ENCODE measurements around the gene TBC1D32.
"Not testable (repeated sequence)": the region's sequence is repeated elsewhere in the genome, so short reads cannot be mapped to it uniquely, and the experiment has no call there.

The TBC1D32 gene

DNA sequence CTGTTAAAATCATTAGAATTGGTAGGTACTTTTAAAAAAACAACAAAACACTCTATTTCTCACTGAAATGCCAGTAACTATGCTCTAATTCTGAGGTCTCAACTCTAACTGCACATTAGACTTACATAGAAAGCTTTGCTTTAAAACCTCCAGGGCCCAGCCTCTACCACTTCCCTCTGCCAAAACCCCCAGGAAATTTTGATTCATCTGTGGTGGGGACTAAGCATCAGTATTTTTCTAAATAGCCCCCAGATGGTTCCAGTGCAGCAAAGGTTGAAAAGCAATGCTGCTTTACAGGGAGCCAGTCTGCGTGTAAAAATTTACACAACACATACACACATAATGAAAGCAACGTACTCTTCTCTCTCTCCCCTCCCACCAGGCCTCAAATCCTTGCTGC lies 3.8 kb downstream of the TBC1D32 start:
- DNase-seq = no peak

DNA sequence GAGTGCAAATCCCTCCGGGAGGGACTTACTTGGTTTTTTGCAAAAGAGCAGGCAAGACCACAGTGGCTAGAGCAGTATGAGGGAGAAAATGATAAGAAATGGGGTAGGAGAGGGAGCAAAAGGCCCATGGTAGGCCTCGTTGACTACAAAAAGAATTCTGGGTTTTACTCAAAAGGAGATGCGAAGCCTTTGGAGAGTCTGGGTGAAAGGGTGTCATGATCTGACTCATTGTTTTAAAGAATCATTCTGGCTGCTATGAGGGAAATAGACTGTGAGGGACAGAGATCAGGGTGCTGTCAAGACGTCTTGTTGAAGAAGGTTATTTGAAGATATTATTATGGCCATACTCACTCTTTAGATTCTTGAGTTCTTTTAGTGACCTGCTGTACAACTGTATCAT lies 13.0 kb downstream of the TBC1D32 start:
- no peak for DNase-seq

DNA sequence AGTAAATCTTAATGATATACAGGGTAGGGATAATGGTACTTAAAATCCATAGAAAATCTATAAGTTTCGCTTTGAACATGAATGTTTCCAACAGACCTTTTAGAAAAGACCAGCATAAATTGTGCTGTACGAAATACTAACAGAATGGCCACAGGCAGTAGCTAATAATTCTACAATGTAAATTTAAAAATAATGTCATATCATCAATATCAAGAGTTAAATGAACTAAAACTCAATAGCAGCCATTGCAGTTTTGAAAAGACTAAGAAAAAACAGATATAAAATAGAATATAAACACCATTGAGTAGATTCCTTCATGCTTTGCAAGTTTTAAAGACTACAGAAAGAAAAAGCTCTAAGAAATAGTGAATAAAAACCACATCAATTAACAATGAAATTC lies 14.7 kb downstream of the TBC1D32 start:
- DNase-seq = no peak

DNA sequence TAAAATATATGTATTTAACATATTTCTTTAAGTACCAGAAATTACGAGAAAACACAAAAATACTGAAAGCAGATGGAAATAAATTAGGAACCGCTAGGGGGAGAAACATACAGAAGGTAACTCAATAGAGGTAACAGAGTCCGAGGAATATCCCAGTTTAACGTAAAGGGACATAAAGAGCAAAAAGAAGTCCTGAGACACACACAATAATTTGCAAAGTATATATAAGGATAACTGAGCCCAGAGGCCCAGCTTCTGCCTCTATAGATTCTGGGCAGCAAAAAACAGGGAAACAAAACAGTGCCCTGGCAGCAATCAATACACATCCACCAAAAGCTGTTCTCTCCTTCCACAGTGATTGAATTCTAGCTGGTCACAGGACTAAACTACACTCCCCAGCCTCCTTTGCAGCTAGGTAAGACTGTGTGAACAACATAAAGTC lies 15.1 kb downstream of the TBC1D32 start:
- no peak for DNase-seq

DNA sequence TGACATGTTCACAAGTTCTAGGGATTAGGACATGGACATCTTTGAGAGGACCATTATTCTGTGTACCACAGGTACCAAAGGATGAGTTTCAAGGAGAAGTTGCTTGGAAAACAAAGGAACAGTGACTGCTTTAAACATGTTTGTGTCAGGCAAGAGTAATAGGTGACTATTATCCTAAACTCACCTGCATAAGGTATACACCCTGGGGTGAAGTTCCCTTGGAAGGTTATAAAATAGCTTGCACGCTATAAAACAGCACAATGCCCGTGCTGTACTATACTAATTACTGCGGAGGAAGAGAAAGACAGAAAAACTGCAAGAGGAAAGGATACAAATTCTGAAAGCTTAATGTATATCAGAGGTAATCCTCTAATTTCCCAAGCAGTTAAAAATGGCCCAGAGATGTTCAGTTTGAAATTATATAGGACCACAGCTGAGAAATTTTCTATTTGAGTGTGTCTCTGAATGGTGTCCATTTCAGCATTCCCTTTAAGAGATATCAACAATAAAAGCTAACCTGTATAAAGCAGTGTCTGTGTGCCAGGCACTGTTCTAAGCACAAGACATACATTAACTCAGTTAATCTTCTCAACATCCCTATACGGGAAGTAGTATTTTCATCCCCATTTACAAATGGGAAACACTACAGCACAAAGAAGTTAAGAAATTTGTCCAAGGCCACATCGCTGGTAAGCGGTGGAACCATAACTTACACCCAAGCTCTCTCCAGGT lies 19.7 kb downstream of the TBC1D32 start:
- no peak for DNase-seq

DNA sequence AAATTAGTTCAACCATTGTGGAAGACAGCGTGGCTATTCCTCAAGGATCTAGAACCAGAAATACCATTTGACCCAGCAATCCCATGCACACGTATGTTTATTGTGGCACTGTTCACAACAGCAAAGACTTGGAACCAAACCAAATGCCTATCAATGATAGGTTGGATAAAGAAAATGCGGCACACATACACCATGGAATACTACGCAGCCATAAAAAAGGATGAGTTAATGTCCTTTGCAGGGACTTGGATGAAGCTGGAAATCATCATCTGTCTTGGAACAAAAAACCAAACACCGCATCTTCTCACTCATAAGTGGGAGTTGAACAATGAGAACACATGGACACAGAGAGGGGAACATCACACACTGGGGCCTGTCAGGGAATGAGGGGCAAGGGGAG lies 22.5 kb downstream of the TBC1D32 start:
- DNase-seq = not testable (repeated sequence)

DNA sequence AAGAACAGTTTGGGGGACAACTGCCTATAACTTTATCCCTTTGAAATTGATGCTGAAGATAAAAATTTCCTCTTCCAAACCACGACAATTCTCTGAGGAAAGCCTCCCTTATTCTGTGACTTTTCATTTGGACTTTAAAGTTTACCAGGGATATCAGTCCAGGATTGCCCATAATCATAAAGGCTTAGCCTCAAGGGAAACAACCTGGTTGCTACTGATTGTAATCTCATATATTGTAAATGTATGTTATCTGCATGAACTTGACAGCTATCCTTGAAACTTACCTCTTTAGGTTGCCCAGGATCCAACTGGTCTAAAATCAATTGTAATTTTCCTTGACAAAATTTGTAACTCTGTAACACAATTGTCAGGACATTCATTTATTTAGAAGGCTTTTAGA lies 23.8 kb downstream of the TBC1D32 start:
- no peak for DNase-seq

DNA sequence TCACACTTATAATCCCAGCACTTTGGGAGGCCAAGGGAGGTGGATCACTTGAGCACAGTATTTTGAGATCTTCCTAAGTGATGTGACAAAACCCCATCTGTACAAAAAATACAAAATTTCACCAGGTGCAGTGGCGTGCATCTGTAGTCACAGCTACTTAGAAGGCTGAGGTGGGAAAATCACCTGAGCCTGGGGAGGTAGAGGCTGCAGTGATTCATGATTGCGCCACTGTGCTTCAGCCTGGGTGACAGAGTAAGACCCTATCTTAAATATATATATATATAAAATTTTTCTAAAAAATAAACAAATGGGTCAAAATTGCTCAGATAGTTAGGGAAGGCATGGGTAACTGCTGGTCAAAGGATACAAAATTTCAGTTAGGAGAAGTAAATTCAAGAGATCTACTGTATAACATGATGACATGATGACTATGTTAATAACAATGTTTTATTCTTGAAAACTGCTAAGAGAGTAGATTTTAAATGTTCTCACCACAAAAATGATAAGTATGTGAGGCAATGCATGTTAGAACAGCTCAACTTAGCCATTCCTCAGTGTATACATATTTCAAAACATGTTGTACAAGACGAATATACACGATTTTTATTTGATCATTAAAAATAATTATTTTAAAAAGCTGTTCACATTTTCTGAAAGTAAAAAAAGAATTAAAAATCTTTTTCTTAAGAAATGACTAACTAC lies 24.4 kb downstream of the TBC1D32 start:
- no peak for DNase-seq

DNA sequence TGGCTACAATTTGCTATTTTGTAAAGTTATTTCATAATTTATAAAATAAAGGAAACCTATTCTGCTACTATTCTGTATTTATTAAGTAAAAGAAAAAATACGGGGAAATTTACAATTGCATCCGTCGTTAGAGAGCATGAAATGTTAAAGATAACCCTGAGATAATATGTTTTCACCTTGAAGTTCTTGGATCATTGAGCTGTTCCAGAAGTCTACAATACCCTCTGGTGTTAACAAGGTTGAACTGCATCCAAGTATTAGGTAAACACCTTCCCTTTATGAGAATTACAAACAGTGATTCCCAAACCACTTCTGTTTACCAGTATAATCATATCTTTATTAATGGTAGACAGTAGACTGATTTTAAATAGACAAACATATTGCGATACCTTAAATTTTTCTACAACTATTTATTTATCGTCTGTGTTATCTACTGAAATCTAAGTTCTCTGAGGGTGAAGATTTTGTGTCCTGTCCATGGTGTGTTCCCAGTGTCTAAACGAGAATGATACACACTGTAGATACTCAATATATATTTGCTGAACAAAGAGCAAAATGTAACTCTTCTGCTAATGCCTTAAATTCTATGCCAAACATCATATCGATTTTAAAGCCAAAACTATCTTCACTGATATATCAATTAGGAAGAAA lies 28.2 kb downstream of the TBC1D32 start:
- DNase-seq = peak; percentile 8

DNA sequence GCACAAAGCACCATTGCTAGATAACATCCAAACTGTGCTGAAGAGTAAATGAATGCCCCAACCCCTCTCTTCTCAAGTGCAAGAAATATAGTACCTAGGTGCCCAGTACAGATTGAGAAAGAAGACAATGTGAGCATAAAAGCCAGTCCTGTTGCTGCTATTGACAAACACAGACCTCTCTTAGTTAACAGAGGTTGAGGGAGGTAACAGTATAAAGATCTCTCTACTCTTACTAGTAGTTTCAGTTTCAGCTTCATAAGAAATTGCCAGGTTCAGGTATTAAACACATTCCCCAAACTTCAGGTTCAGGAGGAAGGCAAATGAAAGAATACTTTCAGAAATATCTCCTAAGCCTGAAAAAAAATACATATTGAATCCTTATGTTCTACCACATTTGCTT lies 31.4 kb downstream of the TBC1D32 start:
- no peak for DNase-seq

DNA sequence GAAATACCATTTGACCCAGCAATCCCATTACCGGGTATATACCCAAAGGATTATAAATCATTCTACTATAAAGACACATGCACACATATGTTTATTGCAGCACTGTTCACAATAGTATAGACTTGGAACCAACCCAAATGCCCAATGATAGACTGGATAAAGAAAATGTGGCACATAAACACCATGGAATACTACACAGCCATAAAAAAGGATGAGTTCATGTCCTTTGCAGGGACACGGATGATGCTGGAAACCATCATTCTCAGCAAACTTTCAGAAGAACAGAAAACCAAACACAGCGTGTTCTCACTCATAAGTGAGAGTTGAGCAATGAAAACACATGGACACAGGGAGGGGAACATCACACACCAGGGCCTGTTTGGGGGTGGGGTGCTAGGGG lies 33.1 kb downstream of the TBC1D32 start:
- not testable (repeated sequence) for DNase-seq

DNA sequence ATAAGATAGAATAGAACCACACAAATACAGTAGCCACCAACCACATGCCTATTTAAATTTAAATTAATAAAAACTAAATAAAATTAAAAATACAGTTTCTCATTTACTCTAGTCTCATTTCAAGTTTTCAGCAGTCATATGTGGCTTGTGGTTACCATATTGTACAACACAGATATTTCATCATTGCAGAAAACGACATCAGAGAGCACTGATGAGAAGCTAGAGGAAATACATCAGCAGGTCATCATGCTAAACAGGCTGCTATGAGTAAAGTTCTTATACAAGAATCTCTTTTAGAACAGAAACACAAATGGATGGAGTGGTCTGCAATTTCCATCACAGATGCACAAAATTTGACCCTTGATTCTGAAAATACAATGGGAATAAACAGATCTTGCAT lies 36.6 kb downstream of the TBC1D32 start:
- DNase-seq = no peak

DNA sequence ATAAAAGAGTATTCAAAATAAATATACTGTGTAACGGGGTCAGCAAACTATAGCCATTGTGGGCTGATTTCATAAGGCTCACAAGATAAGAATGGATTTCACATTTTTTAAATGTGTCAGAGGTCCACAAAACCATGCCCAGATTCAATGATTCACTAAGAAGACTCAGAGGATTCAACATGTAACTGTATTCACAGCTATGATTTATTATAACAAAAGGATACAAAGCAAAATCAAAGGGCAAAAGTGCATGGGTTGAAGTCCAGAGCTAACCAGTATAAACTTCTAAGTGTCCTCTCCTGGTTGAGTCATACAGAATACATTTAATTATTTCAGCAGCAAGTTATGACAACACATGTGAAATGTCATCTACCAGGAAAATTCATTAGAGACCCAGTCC lies 49.2 kb downstream of the TBC1D32 start:
- DNase-seq = no peak

DNA sequence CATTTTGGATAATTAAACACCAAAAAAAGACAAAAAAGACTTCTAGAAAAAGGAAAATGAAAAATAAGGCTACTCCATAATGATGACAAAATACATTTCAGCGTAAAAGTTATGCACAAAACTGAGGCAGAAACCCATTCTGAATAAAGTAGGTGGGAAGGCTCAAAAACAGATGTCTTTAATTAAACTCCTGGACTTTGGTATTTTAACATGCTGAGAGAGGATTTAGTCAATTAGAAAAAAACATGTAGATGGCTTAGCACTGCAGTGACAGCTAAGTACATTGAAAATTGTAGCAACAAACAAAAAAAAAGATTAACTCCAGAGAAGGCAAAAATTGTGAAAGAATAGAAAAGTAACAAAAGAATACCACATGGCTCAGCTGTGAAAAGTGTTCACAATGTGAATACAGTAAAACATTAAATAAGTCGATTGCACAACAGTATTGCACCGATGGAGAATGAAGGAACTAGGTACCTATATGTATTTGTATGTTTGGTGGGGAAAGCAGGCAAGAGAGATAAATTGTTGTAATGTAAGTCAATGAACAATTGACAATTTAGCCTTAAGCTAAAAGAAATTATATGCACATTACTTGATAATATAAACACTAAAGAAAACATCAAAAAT lies 59.5 kb downstream of the TBC1D32 start:
- DNase-seq = no peak

DNA sequence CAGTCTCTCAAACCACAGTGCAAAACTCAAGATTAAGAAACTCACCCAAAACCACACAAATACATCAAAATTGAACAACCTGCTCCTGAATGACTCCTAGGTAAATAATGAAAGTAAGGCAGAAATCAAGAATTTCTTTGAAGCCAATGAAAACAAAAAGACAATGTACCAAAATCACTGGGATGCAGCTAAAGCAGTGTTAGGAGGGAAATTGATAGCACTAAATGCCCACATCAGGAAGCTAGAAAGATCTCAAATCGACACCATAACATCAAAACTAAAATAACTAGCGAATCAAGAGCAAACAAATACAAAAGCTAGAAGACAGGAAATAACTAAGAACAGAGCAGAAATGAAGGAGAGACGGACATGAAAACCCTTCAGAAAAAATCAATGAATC lies 70.5 kb downstream of the TBC1D32 start:
- no peak for DNase-seq

DNA sequence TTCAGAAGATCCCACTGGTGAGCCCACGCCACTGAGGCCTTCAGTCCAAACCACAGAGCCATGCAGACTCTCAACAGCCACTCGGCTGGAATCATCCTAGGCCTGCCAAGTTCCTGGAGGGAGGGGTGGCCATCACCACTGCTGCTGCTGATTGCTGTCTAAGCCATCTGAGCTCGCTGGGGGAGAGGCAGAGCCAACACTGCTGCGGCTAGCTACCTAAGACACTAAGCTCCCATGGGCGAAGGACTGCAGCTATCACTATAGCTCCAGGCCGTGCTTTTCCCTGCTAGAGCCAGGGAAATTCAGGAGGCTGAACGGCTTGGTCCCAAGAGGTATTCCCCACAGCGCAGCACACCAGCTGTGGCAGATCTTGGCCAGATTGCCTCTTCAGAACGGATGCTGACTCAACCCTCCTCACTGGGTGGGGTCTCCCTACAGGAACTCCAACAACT lies 73.6 kb downstream of the TBC1D32 start:
- no peak for DNase-seq

DNA sequence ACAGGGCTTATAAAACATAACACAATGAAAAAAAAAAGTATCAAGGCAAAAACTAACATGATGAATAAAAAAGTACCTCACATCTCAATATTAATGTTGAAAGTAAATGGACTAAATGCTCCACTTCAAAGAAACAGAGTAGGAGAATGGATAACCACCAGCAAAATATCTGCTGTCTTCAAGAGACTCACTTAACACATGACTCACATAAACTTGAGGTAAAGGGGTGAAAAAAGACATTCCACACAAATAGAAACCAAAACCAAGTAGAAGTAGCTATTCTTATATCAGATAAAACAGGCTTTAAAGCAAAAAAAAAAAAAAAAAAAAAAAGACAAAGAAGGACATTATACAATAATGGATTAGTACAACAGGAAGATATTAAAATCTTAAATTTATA lies 86.9 kb downstream of the TBC1D32 start:
- DNase-seq = no peak

DNA sequence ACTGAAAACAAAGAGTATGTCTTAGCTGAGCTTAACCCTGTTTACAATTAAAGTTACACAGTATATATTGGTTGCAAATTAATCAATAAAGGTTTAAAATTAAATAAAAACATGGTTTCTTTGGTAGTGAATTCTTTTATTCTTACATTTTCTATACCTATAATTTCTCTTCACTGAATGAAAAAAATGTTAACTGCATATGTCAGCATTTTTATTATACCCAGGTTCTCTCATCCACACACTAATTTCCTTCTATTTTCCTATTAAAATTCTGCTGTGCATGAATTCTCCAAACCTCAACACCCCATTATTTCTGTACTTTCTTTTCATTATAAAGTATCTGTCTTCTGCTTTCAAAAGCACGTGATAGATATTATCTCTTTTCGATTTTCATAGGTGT lies 91.9 kb downstream of the TBC1D32 start:
- no peak for DNase-seq

DNA sequence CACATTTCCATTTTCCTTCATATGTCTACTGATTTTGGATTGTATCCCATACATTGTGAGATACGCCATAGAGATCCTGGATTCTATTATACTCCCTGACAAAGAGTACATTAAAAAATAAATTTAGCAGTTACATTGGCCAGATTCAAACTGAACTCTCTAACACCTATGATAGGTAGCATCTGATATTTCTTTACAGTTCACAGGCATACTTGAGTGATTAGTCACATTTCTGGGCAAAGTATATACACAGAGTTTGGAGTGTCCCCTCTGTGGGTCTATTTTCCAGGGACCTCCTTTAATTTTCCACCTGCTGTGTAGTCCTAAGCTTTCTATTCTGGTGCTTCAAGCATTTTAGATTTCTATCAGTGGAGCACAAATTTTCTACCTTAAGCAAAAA lies 96.4 kb downstream of the TBC1D32 start:
- no peak for DNase-seq

DNA sequence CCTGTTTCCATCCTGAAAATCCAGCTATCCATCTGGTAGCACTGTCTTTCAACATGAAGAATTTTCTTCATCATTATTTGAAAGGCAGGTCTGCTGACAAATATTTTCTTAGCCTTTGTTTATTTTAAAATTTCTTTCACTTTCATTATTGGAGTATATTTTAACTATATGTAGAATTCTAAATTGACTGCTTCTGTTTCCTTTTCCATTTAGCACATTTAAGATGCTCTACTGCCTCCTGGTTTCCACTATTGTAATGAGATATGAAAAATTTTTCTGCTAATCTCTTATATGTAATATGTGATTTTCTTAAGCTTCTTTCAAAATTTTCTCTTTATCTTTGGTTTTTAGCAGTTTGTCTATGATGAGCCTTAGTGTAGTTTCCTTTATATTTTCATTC lies 97.3 kb downstream of the TBC1D32 start:
- no peak for DNase-seq

DNA sequence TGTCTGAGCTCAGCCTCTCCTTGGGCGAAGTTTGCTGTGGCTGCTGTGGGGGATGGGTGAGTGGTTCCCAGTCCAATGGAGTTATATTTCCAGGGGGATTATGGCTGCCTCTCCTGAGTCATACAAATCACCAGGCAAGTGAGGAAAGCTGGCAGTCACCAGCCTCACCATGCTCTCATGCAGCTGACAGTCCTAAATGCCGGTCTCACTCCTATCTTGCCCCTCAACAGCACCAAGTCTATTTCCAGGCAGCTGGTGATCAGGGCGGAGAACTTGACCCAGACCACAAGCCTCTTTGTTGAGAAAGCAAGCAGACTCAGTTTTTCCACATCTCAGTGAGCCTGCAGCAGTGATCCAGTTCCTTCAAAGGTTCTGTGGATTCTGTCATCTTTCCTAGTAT lies 98.9 kb downstream of the TBC1D32 start:
- no peak for DNase-seq

DNA sequence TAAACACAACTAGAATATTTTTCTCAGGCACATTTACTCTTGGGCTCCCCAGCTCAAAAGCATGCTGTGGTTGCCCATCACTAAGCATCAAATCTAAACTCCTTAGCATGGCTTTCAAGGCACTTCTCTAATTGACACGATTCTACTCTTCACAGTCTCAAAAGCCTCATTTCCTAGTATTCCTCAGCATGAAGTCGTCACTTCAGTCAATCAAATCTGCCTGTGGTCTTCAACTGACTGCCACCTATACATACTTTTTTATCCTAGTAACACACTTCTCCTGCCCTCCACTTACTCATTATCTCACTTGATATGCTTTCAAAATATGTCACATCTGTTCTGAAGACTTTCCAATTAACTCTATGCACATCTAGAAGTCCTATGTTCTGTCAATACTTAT lies 110.3 kb downstream of the TBC1D32 start:
- no peak for DNase-seq

DNA sequence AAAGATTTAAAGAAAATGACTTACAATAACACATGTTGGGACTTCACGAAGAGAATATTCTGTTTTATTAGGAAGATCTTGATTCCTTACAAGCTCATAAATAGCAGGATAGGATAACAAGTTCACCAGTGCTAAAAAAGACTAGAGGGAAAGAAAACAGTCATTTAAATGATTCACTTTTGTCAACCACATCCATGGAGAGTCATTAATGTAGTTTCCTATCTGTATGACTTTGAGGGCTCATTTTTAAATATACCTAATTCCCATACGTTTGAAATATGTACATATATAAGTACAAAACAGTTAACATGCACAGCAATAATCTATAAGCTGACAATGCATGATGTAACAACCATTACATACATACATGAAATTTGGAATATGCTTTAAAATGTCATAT lies 111.1 kb downstream of the TBC1D32 start:
- no peak for DNase-seq

DNA sequence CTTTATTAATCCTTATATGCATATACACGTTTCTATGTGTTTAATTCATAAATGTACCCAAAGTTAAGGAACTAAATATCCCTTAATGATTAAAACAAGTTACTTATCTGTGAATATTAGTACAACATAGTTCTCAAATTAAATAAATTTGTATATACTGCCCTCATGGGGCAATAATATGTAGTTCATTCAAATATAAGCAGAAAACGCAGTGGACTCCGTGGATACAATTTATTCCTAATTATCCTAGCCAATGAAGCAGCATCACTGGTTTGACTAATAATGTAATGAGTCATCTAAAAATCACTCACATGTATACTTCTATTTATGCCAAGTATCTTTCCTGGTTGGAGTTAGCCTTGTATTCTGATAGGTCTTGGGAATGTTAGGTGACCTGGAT lies 111.6 kb downstream of the TBC1D32 start:
- DNase-seq = no peak
